HG03103 (cell line): ENCODE data around the gene SLC5A1.
"Not testable (repeated sequence)": the region's sequence is repeated elsewhere in the genome, so short reads cannot be mapped to it uniquely, and the experiment has no call there.

Experiments
- ATAC-seq: cut with Tn5 transposase; IDR thresholded peaks from one replicate; pipeline ENCODE4 v1.9.1; 2021; ENCODE audit warnings: low read depth; ENCODE audit not compliant: unreplicated experiment

Gene SLC5A1

GRCh38 chr22:32083814-32084213 lies 40.8 kb downstream of the SLC5A1 start:
- no peak for ATAC-seq

- ATAC-seq: no peak
Measured at GRCh38 chr22:32088084-32088483, 45.0 kb downstream of the SLC5A1 start.

GRCh38 chr22:32097018-32097417 lies 54.0 kb downstream of the SLC5A1 start:
- no peak for ATAC-seq

GRCh38 chr22:32097881-32098499 lies 54.9 kb downstream of the SLC5A1 start:
- ATAC-seq: no peak

- ATAC-seq: no peak
Measured at GRCh38 chr22:32100711-32101110, 57.6 kb downstream of the SLC5A1 start.

GRCh38 chr22:32103658-32104315 lies 60.7 kb downstream of the SLC5A1 start:
- ATAC-seq: no peak

GRCh38 chr22:32106930-32107329 lies 63.9 kb downstream of the SLC5A1 start:
- no peak for ATAC-seq

GRCh38 chr22:32112380-32112779 lies 69.3 kb downstream of the SLC5A1 start:
- no peak for ATAC-seq

GRCh38 chr22:32119568-32120235 lies 76.6 kb downstream of the SLC5A1 start:
- ATAC-seq: no peak

- ATAC-seq: no peak
Measured at GRCh38 chr22:32120603-32121002, 77.5 kb downstream of the SLC5A1 start.

- no peak for ATAC-seq
Measured at GRCh38 chr22:32122899-32123298, 79.8 kb downstream of the SLC5A1 start.

- no peak for ATAC-seq
Measured at GRCh38 chr22:32123657-32124056, 80.6 kb downstream of the SLC5A1 start.

- no peak for ATAC-seq
Measured at GRCh38 chr22:32127904-32128303, 84.8 kb downstream of the SLC5A1 start.

GRCh38 chr22:32130464-32130863 lies 87.4 kb downstream of the SLC5A1 start:
- ATAC-seq: no peak

GRCh38 chr22:32132126-32132525 lies 89.1 kb downstream of the SLC5A1 start:
- ATAC-seq: no peak

GRCh38 chr22:32132783-32133182 lies 89.7 kb downstream of the SLC5A1 start:
- no peak for ATAC-seq

GRCh38 chr22:32134796-32135195 lies 91.7 kb downstream of the SLC5A1 start:
- ATAC-seq: not testable (repeated sequence)

- not testable (repeated sequence) for ATAC-seq
Measured at GRCh38 chr22:32135958-32136357, 92.9 kb downstream of the SLC5A1 start.

- ATAC-seq: not testable (repeated sequence)
Measured at GRCh38 chr22:32136881-32137280, 93.8 kb downstream of the SLC5A1 start.

GRCh38 chr22:32137731-32138324 lies 94.8 kb downstream of the SLC5A1 start:
- not testable (repeated sequence) for ATAC-seq

- not testable (repeated sequence) for ATAC-seq
Measured at GRCh38 chr22:32138576-32138975, 95.5 kb downstream of the SLC5A1 start.
